Right atrium auricular region (tissue), 2 donors: Measurements from ENCODE around the gene TKFC. TPM values are rescaled to one million over a fixed set of nuclear protein-coding genes. Genes with fewer than 3 reads are reported as not detected.

Source experiments
- DNase-seq: peaks from one replicate; pipeline ENCODE4 v3.0.0-alpha.2; 2019; ENCODE audit warnings: low spot score
- H3K27ac ChIP-seq, 2 donors: fragments of 200-600 bp; sonication (generic); 1 replicate in 1 of 2; 2 replicates in 1 of 2; pipeline ENCODE4 v1.5.1; 2016 to 2019
- H3K27me3 ChIP-seq, 2 donors: fragments of 200-600 bp; sonication (generic); one replicate each; pipeline versions ENCODE4 v1.5.1 to v1.6.0; 2017 to 2019
- H3K36me3 ChIP-seq: fragments of 200-600 bp; sonication (generic); one replicate; pipeline ENCODE4 v1.5.1; 2016
- H3K4me1 ChIP-seq, 2 donors: fragments of 200-600 bp; sonication (generic); one replicate each; pipeline versions ENCODE4 v1.5.1 to v1.6.0; 2017 to 2019
- H3K4me3 ChIP-seq, 2 donors: fragments of 200-600 bp; sonication (generic); 1 replicate in 1 of 2; 2 replicates in 1 of 2; pipeline ENCODE4 v1.5.1; 2017 to 2019; ENCODE audit warnings: mild to moderate bottlenecking in 1 of 2, moderate library complexity in 1 of 2
- H3K9me3 ChIP-seq, 2 donors: fragments of 200-600 bp; sonication (generic); one replicate each; pipeline ENCODE4 v1.5.1; 2019
- CTCF ChIP-seq, 2 donors: fragments of 200-600 bp; sonication (generic); IDR thresholded peaks; one replicate each; pipeline ENCODE4 v1.5.1; 2019; ENCODE audit warnings: antibody characterized with exemption in 2 of 2
- total RNA-seq, 2 donors: library from RNA; depleted of rRNA; stranded (reverse); fragments of >200 nt; gene quantifications; one replicate each; pipeline ENCODE4 v1.1.0, GENCODE V29; 2016

The TKFC gene, protein sequence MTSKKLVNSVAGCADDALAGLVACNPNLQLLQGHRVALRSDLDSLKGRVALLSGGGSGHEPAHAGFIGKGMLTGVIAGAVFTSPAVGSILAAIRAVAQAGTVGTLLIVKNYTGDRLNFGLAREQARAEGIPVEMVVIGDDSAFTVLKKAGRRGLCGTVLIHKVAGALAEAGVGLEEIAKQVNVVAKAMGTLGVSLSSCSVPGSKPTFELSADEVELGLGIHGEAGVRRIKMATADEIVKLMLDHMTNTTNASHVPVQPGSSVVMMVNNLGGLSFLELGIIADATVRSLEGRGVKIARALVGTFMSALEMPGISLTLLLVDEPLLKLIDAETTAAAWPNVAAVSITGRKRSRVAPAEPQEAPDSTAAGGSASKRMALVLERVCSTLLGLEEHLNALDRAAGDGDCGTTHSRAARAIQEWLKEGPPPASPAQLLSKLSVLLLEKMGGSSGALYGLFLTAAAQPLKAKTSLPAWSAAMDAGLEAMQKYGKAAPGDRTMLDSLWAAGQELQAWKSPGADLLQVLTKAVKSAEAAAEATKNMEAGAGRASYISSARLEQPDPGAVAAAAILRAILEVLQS
- 10 to 100 TPM in 1 of 2 donors, 1 to 10 TPM in 1; 9.7 to 11.3 TPM for total RNA-seq

DNA sequence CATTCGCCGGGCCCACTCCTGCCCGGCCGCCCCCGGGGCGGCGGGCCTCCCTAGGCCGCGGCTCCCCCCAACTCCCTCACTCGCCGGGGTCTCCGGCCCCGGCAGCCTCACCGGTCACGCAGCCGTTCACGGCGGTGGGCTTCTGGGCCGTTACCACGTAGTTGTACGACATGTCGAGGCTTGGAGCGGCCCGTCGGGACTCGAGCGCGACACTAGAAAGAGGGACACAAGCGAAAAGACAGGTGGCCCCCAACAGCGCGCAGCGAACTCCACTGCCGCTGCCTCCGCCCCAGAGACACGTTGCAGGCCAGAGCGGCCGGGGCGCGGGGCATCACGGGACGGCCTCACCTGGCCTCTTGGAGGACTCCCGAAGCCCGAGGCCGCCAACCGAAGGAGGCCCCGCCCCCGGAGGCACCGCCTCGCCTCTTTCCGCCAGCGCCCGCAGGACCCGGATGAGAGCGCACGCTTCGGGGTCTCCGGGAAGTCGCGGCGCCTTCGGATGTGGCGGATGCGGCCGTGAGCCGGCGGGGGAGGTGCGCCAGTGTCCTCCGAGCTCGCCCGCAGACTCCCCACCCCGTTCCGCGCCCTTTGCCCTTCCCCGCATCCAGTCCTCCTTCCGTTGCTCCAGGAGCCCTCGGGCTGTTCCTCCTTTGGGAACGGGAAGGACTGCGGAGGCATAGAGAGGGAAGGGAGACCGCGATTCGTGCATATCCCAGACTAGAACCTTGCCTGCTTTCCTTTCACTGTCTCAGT is at the start of gene TKFC, which contains the start of gene DDB1:
TSS of gene TKFC (plus strand) at position 432 of the 753 bp plus-strand sequence. CDS start 1,501 bp downstream, outside the sequence.
TSS of gene DDB1 (minus strand) at position 309 of the 753 bp plus-strand sequence. CDS start at position 172, 137 bp downstream.
- Histone ChIP-seq H3K36me3 (peaks cover 16% of the 10 kb centered on the region), H3K4me1 (peaks cover 0 to 28% of the 10 kb centered on the region in 2 donors), H3K9me3 (no peaks in the 10 kb centered on the region), H3K27me3 (no peaks in the 10 kb centered on the region), H3K4me3 (peak within 1 kb of the TSS; percentile 87 to 99), H3K27ac (peak within 1 kb of the TSS; percentile 84 to 93)
- TF ChIP-seq CTCF (IDR thresholded peaks at IDR 0.05), result peak in 1 of 2 donors; percentile 30
- peak; percentile 93 for DNase-seq

DNA sequence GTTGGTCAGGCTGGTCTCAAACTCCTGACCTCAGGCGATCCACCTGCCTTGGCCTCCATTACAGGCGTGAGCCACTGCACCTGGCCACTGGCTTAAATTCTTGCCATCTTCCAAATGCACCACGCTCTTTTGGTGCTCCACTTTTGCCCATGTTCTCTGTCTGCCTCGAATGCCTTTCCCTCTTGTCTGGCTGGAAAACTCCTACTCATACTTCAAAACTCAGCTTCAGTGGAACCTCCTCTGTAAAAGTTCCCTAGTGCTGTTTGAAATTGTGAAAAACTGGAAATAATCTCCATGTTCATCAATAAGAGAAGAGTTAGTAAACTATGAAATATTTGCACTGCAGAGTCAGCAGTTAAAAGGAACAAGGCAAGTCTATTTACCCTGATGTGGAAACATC is 49.4 kb upstream of the TKFC start:
- Histone ChIP-seq H3K36me3 (no peaks in the 10 kb centered on the region), H3K9me3 (no peaks in the 10 kb centered on the region), H3K4me1 (peaks cover 0 to 7% of the 10 kb centered on the region in 2 donors), H3K27me3 (no peaks in the 10 kb centered on the region), H3K27ac (no peak overlapping the region), H3K4me3 (no peak overlapping the region)
- DNase-seq, result no peak
- no peak for TF ChIP-seq CTCF (IDR thresholded peaks at IDR 0.05)

DNA sequence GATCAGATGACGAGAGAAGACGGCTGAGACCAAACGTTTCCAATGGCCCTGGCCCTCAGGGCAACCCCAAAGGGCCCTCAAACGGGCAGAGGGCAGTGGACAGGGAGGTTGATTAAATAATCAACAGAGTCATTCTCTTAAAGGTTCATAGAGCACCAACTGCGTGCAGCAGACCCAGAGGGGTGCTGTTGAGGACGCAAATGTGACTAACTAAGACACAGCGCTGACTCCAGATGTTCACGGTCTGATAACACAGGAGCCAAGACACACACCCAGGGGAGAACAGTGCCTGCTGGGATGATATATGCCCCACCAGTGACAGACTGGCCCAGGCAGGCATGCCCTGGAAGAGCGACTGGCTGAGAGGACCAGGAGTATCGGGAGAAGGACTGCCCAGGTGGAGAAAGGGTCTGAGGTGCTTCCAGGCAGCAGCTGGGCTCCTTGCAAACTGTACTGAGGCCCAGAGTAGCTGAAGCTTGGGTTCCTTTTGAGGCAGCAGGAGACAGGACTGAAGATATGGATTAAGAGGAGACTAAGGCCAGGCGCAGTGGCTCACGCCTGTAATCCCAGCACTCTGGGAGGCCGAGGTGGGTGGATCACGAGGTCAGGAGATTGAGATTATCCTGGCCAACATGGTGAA is 45.6 kb upstream of the TKFC start:
- H3K36me3 ChIP-seq, result no peaks in the 10 kb centered on the region
- no peaks in the 10 kb centered on the region for H3K9me3 ChIP-seq
- no peak overlapping the region for H3K27ac ChIP-seq
- DNase-seq, result no peak
- no peaks in the 10 kb centered on the region for H3K4me1 ChIP-seq
- TF ChIP-seq CTCF (IDR thresholded peaks at IDR 0.05), result no peak
- no peaks in the 10 kb centered on the region for H3K27me3 ChIP-seq
- H3K4me3 ChIP-seq, result no peak overlapping the region

DNA sequence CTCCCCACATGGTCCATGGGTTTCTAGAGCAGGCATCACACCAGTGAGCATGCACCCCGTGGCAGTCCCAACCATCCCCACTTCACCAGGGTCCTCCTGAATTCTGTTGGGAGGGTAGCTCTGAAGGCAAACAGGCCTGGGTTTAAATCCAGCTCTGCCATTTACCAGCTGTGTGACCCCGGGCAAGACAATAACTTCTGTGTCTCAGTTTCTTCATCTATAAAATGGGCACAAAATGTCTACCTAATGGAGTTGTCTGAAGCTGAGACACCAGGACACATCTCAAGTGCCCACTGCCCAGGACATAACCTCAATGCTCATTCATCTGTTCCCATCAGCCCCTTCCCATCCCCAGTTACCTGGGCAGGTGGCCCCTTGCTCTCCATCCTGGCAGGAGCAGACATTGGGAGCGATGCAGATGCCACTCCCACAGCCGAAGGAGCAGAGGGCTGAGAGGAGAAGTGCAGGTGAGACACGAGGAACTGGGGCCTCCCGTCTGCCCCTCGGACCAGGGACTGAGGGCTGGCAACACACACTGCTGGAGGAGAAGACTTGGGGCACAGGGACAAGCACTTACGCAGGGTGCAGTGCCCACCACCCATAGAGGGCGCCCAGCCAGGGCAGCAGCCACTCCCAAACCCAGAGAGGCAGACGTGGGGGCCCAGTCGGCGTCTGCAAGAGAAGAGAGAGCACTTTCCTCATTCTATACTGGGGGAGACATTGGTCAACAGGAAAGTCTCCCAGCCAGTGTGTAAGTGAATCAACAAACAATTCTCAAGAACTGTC is 41.9 kb upstream of the TKFC start:
- Histone ChIP-seq H3K9me3 (no peaks in the 10 kb centered on the region), H3K27ac (no peak overlapping the region), H3K4me3 (no peak overlapping the region), H3K4me1 (peaks cover 0 to 25% of the 10 kb centered on the region in 2 donors), H3K36me3 (no peaks in the 10 kb centered on the region), H3K27me3 (no peaks in the 10 kb centered on the region)
- no peak for TF ChIP-seq CTCF (IDR thresholded peaks at IDR 0.05)
- DNase-seq, result no peak

DNA sequence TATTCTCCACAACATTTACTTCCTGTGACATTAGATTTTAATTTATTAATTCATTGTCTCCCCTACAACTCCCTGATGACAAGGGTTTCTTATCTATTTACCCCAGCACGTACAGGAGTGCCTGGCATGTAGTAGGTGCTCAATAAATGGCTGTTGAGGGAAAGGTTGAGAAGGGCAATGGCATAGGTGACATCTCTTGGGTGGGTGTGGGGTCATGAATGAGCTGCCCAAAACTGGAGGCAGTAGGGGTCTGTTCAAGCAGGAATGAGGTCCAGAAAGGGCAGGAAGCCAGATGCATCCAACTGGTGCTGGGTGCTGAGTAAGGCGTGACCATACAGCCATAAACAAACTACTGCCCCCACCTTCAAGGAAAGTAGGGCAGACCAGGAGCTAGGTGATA is 40.7 kb upstream of the TKFC start:
- Histone ChIP-seq H3K27me3 (no peaks in the 10 kb centered on the region), H3K36me3 (no peaks in the 10 kb centered on the region), H3K4me3 (no peak overlapping the region), H3K4me1 (peaks cover 0 to 28% of the 10 kb centered on the region in 2 donors), H3K9me3 (no peaks in the 10 kb centered on the region), H3K27ac (no peak overlapping the region)
- no peak for TF ChIP-seq CTCF (IDR thresholded peaks at IDR 0.05)
- DNase-seq, result no peak
